Activated CD4-positive, alpha-beta T cell treated with anti-CD3 and anti-CD28 coated beads for 36 hours (primary cell): ENCODE data around the gene ZFYVE19. TPM values are rescaled to one million over a fixed set of nuclear protein-coding genes. Genes with fewer than 3 reads are reported as not detected.
A peak's percentile ranks its signal among the peaks of the same experiment; 100 is the strongest.
"Not testable (repeated sequence)": the region's sequence is repeated elsewhere in the genome, so short reads cannot be mapped to it uniquely, and the experiment has no call there.

Source experiments
- ATAC-seq: fragments of 200-7000 bp; cut with Tn5 transposase; one replicate; pipeline ENCODE4 v1.10.0; 2021; ENCODE audit warnings: mild to moderate bottlenecking, moderate library complexity
- CTCF ChIA-PET: fragments of 350-600 bp; sonication (Branson Sonifier 250); formaldehyde crosslinking; loops from one replicate; lab custom pipeline; 2021; ENCODE audit warnings: antibody characterized with exemption; lab: Charles Lee
- POLR2A ChIA-PET: fragments of 350-600 bp; sonication (Branson Sonifier 250); formaldehyde crosslinking; loops from one replicate; lab custom pipeline; 2021; ENCODE audit warnings: antibody characterized with exemption, inconsistent platforms; lab: Charles Lee
- DNase-seq: peaks from one replicate; pipeline ENCODE4 v3.0.0-alpha.2; 2020
- H3K27ac Mint-ChIP-seq: one replicate; pipeline ENCODE4 v1.8.0; 2021; ENCODE audit warnings: mixed read lengths
- H3K27me3 Mint-ChIP-seq: one replicate; pipeline ENCODE4 v1.8.0; 2021; ENCODE audit warnings: mixed read lengths
- H3K36me3 Mint-ChIP-seq: one replicate; pipeline ENCODE4 v1.8.0; 2021; ENCODE audit warnings: low read depth, mixed read lengths
- H3K4me1 Mint-ChIP-seq: one replicate; pipeline ENCODE4 v1.8.0; 2021; ENCODE audit warnings: mixed read lengths
- H3K4me3 Mint-ChIP-seq: one replicate; pipeline ENCODE4 v1.8.0; 2021; ENCODE audit warnings: mild to moderate bottlenecking, moderate library complexity, mixed read lengths
- H3K9me3 Mint-ChIP-seq: one replicate; pipeline ENCODE4 v1.8.0; 2021; ENCODE audit warnings: low read depth, mixed read lengths
- intact Hi-C, 2 experiments: fragments of 100-400 bp; cut with DNase I in 1 of 2; cut with micrococcal nuclease in 1 of 2; formaldehyde crosslinking; loops; one replicate each; pipeline versions ENCODE4 v1.14.2 to v1.15.1; 2022 to 2024; cut with DNase I, micrococcal nuclease
- total RNA-seq, 2 experiments: library from RNA; stranded (reverse); gene quantifications; one replicate each; pipeline ENCODE4 v1.2.3, GENCODE V29; 2021

The ZFYVE19 gene
- total RNA-seq, 2 experiments from 2014 or later = 27.5 to 33.7 TPM

DNA sequence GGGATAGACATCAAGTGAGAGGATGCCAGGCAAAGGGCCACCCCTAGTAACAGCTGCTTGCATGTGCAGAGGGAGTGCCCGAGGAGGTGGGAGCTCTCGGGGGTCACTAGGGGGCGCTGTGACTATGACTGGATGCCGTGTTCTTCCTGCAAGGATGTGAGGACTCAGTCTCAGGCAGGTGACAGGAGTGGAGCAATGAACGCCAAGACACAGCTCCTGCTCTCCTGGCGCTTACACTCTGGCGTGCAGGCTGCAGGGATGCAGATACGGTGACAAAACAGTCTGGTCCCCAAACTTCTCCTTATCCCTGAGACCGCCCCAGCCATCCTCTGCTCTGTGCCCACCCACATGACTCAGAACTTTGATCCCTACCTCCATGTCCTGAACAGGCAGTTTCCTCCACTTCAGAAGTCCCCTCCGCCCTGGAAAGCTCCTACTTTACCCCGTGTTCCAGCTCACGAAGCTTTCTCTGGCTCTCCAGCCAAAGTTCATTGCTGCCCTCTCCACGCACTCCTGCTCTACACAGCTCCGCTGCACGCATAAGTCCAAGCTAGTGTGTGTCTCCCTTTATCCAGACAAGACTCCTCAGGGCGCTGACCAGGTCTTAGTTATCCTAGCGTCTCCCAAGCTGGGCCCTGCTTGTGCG is 52.4 kb downstream of the ZFYVE19 start:
- ChIA-PET CTCF (interaction anchor here (0.6 to 9.2 kb wide), 35 partner anchors 8 to 619 kb away, joined by 3 to 268 read pairs (median 3); partner anchors contain the start of genes CHAC1, CHP1, EXD1 and SPINT1), POLR2A (interaction anchor here (0.8 to 2.4 kb wide), 3 partner anchors 14 to 35 kb away, joined by 4 to 19 read pairs (median 5); partner anchors contain the start of genes RHOV and VPS18)
- DNase-seq (peak; percentile 94), ATAC-seq (peak; percentile 90)
- no peaks in the 10 kb centered on the region for H3K27me3 Mint-ChIP-seq
- H3K36me3 Mint-ChIP-seq = peaks cover 2% of the 10 kb centered on the region
- intact Hi-C loops = loop anchor here (1.0 to 2.0 kb wide), 3 partner anchors 35 to 326 kb away; partner anchors contain the start of gene VPS18 (in 1 of the 2)
- H3K9me3 Mint-ChIP-seq = no peaks in the 10 kb centered on the region
- H3K4me1 Mint-ChIP-seq = peaks cover 3% of the 10 kb centered on the region
- no peak overlapping the region for H3K27ac Mint-ChIP-seq
- no peak overlapping the region for H3K4me3 Mint-ChIP-seq

DNA sequence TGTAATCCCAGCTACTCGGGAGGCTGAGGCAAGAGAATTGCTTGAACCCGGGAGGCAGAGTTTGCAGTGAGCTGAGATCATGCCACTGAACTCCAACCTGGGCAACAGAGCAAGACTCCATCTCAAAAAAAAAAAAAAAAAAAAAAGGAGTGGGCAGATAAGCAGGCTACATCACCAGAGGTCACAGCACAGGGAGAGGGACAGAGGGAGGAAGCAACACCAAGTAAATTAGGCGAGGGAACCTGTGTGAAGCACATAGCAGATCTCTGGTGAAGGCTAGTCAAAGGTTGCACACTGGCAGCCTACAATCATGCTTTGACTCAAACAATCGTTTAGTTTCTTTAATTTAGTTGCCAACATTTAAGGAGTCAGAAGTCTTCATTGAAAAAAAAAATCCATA is 54.3 kb downstream of the ZFYVE19 start:
- H3K27me3 Mint-ChIP-seq, H3K9me3 Mint-ChIP-seq, H3K4me3 Mint-ChIP-seq, H3K27ac Mint-ChIP-seq, intact Hi-C loops, POLR2A ChIA-PET, H3K4me1 Mint-ChIP-seq, ATAC-seq, DNase-seq, H3K36me3 Mint-ChIP-seq: not testable (repeated sequence)
- CTCF ChIA-PET = interaction anchor here (1.3 to 9.2 kb wide), 3 partner anchors 17 to 36 kb away, joined by 4 to 268 read pairs (median 32); partner anchors contain the start of genes SPINT1 and VPS18

DNA sequence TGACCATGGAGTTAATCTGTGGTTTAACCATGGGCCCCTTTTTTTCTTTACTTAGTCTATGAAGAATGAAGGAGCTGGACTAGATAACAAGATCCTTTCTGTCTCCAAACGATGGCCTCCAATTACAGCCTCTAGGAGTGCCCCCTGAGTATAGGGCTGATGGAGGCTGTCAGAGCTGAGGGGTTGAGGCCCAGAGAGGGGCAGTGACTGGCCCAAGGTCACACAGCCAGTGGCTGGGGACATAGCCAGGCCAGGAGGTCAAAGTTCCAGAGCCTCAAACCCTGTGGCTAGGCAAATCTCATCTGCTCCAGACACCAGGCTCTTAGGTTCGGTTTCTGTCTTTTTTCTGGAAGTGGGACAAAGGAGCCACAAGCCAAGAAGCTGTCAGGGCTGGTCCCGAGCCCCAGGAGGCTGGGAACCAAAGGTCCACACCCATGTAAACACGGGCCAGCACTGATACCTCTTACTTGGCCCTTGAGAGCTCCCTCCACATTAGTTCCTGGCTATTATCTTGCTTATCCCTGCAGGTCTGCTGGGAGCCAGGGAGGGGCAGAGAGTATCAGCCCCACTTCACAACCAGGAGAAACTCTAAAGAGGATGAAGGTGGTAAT is 56.9 kb downstream of the ZFYVE19 start:
- H3K4me1 Mint-ChIP-seq = peaks cover 3% of the 10 kb centered on the region
- no peaks in the 10 kb centered on the region for H3K36me3 Mint-ChIP-seq
- DNase-seq = no peak
- ChIA-PET POLR2A (interaction anchor here (1.1 kb wide), 1 partner anchor 24 kb away, joined by 3 read pairs; no protein-coding TSS in a partner anchor), CTCF (interaction anchor here (0.5 to 1.8 kb wide), 3 partner anchors 20 to 28 kb away, joined by 3 to 9 read pairs (median 3); no protein-coding TSS in a partner anchor)
- no peaks in the 10 kb centered on the region for H3K27me3 Mint-ChIP-seq
- H3K9me3 Mint-ChIP-seq = no peaks in the 10 kb centered on the region
- H3K27ac Mint-ChIP-seq = no peak overlapping the region
- no peak for ATAC-seq
- intact Hi-C loops = no loop called here
- H3K4me3 Mint-ChIP-seq = no peak overlapping the region

Other genes starting within 250 kb of the ZFYVE19 start
- gene CCDC32, start 242.0 kb upstream of the ZFYVE19 start, total RNA-seq = 10 to 100 TPM; 14.2 to 24.5 TPM
- 10 to 100 TPM; 11.0 to 14.0 TPM for gene RPUSD2, start 237.8 kb upstream of the ZFYVE19 start, total RNA-seq
- 10 to 100 TPM; 26.2 to 33.5 TPM for gene KNL1, start 212.8 kb upstream of the ZFYVE19 start, total RNA-seq
- gene RAD51, start 111.9 kb upstream of the ZFYVE19 start, total RNA-seq = 10 to 100 TPM; 73.5 to 75.3 TPM
- 10 to 100 TPM; 12.3 to 18.8 TPM for gene RMDN3, start 51.8 kb upstream of the ZFYVE19 start, total RNA-seq
- gene GCHFR, start 43.0 kb upstream of the ZFYVE19 start, total RNA-seq = 10 to 100 TPM; 32.8 to 41.1 TPM
- under 1 TPM; 0.58 to 0.80 TPM for gene C15orf62, start 37.1 kb upstream of the ZFYVE19 start, total RNA-seq
- gene DNAJC17, start 384 bp downstream of the ZFYVE19 start, total RNA-seq = 10 to 100 TPM; 41.5 to 43.6 TPM
- gene PPP1R14D, start 21.6 kb downstream of the ZFYVE19 start, total RNA-seq = not detected
- gene SPINT1, start 37.0 kb downstream of the ZFYVE19 start, total RNA-seq = 1 to 10 TPM; 8.5 to 8.9 TPM
- gene RHOV, start 67.1 kb downstream of the ZFYVE19 start, total RNA-seq = under 1 TPM; 0.25 to 0.41 TPM
- gene VPS18, start 87.4 kb downstream of the ZFYVE19 start, total RNA-seq = 1 to 10 TPM; 6.2 TPM
- under 1 TPM; 0.18 to 0.30 TPM for gene DLL4, start 122.3 kb downstream of the ZFYVE19 start, total RNA-seq
- 10 to 100 TPM; 31.1 to 32.2 TPM for gene CHAC1, start 146.4 kb downstream of the ZFYVE19 start, total RNA-seq